A549 (cell line): Measurements from ENCODE around the gene WNT2B. TPM values are rescaled to one million over a fixed set of nuclear protein-coding genes. Genes with fewer than 3 reads are reported as not detected.

Experiments used
- ATAC-seq, 2 experiments: fragments of 200-7000 bp in 1 of 2; fragments of >200 bp in 1 of 2; cut with Nextera tagmentation in 1 of 2; cut with Tn5 transposase in 1 of 2; 3 replicates each; pipeline versions ENCODE4 v1.8.0 to v1.9.1; 2018 to 2020; ENCODE audit warnings: mild to moderate bottlenecking in 1 of 2, moderate library complexity in 1 of 2
- CTCF ChIA-PET: fragments of 300-600 bp; sonication (Branson Sonifier 250); formaldehyde crosslinking; extraction: SDS; loops from one replicate; lab custom pipeline; 2021; ENCODE audit warnings: antibody characterized with exemption, inconsistent platforms; lab: Yijun Ruan, JAX
- POLR2A ChIA-PET: fragments of 350-600 bp; formaldehyde crosslinking; extraction: SDS; loops from one replicate; lab custom pipeline; 2021; ENCODE audit warnings: antibody characterized with exemption, inconsistent platforms; lab: Yijun Ruan, JAX
- DNase-seq, 2 experiments: peaks; one replicate each; pipeline versions ENCODE4 v3.0.0 to v3.0.0-alpha.2; 2011 to 2016; ENCODE audit warnings: low read depth in 1 of 2, low spot score in 1 of 2
- FAIRE-seq: peaks from 2 replicates; lab custom pipeline; 2011; peaks lifted over from hg19 to GRCh38; lab: Jason Lieb, UNC
- H3K27ac ChIP-seq, 2 experiments: fragments of >200 bp; sonication (Bioruptor Twin); formaldehyde crosslinking; 3 replicates each; pipeline ENCODE4 v1.5.1; 2016 to 2017
- H3K4me1 ChIP-seq: fragments of >200 bp; sonication (Bioruptor Twin); formaldehyde crosslinking; 3 replicates; pipeline ENCODE4 v1.6.1; 2016
- H3K4me2 ChIP-seq: fragments of >200 bp; sonication (Bioruptor Twin); formaldehyde crosslinking; 3 replicates; pipeline ENCODE4 v1.6.1; 2016
- H3K4me3 ChIP-seq: fragments of >200 bp; sonication (Bioruptor Twin); formaldehyde crosslinking; 3 replicates; pipeline ENCODE4 v1.5.1; 2016
- H3K9me3 ChIP-seq: fragments of >200 bp; sonication (Bioruptor Twin); formaldehyde crosslinking; 3 replicates; pipeline ENCODE4 v1.6.1; 2016
- BHLHE40 ChIP-seq: IDR thresholded peaks from 2 replicates; pipeline ENCODE4 v1.6.1; 2012; ENCODE audit warnings: low read depth, low read length, inconsistent platforms
- CBX8 ChIP-seq: fragments of 200-600 bp; sonication (generic); IDR thresholded peaks from 2 replicates; pipeline ENCODE4 v1.6.1; 2016
- CHD2 ChIP-seq: fragments of 150-350 bp; IDR thresholded peaks from 2 replicates; pipeline ENCODE4 v1.6.1; 2014; ENCODE audit warnings: low read length; ENCODE audit not compliant: partially characterized antibody
- CHD4 ChIP-seq: fragments of 200-600 bp; sonication (generic); IDR thresholded peaks from 2 replicates; pipeline ENCODE4 v1.6.1; 2016; ENCODE audit warnings: antibody characterized with exemption, mild to moderate bottlenecking, borderline replicate concordance
- EHMT2 ChIP-seq: fragments of 200-600 bp; sonication (generic); IDR thresholded peaks from 2 replicates; pipeline ENCODE4 v1.6.1; 2016; ENCODE audit warnings: antibody characterized with exemption, low read depth, mild to moderate bottlenecking, moderate library complexity
- ESRRA ChIP-seq: fragments of 150-350 bp; IDR thresholded peaks from 2 replicates; pipeline ENCODE4 v1.6.1; 2014; ENCODE audit warnings: mild to moderate bottlenecking, low read length, borderline replicate concordance
- FOXS1 ChIP-seq: fragments of 250-450 bp; sonication (Bioruptor Pico); IDR thresholded peaks from 2 replicates; pipeline ENCODE4 v1.5.0; 2020; ENCODE audit warnings: mild to moderate bottlenecking, moderate library complexity
- GATA3 ChIP-seq: IDR thresholded peaks from 2 replicates; pipeline ENCODE4 v1.6.1; 2012; ENCODE audit warnings: borderline replicate concordance
- HOXB5 ChIP-seq: fragments of 250-450 bp; sonication (Bioruptor Pico); IDR thresholded peaks from 2 replicates; pipeline ENCODE4 v1.5.0; 2020; ENCODE audit warnings: mild to moderate bottlenecking, moderate library complexity
- KDM1A ChIP-seq: fragments of 200-600 bp; sonication (generic); IDR thresholded peaks from 2 replicates; pipeline ENCODE4 v1.6.1; 2016; ENCODE audit warnings: low read depth, mild to moderate bottlenecking
- KDM5A ChIP-seq: fragments of 200-600 bp; sonication (generic); IDR thresholded peaks from 2 replicates; pipeline ENCODE4 v1.6.1; 2016; ENCODE audit warnings: antibody characterized with exemption, mild to moderate bottlenecking
- NPAS2 ChIP-seq: fragments of 250-450 bp; sonication (Bioruptor Pico); IDR thresholded peaks from 2 replicates; pipeline ENCODE4 v1.8.0; 2022; ENCODE audit warnings: mild to moderate bottlenecking, moderate library complexity, borderline replicate concordance
- NR3C1 ChIP-seq: fragments of >200 bp; sonication (Bioruptor Twin); formaldehyde crosslinking; IDR thresholded peaks from 3 replicates; pipeline ENCODE4 v1.6.1; 2017
- RAD21 ChIP-seq, 2 experiments: fragments of >200 bp in 1 of 2; sonication (Bioruptor Twin) in 1 of 2; formaldehyde crosslinking in 1 of 2; IDR thresholded peaks in 1 of 2; conservative IDR thresholded peaks in 1 of 2; 2 replicates in 1 of 2; 3 replicates in 1 of 2; pipeline ENCODE4 v1.6.1; 2012 to 2018; ENCODE audit warnings: inconsistent platforms in 1 of 2
- RFX5 ChIP-seq: fragments of 450-650 bp; IDR thresholded peaks from 2 replicates; pipeline ENCODE4 v1.7.1; 2014; ENCODE audit warnings: antibody characterized with exemption, mild to moderate bottlenecking, moderate library complexity
- RNF2 ChIP-seq: fragments of 200-600 bp; sonication (generic); IDR thresholded peaks from 2 replicates; pipeline ENCODE4 v1.6.1; 2016; ENCODE audit warnings: low read depth, mild to moderate bottlenecking, antibody characterized with exemption, moderate library complexity, borderline replicate concordance
- SREBF2 ChIP-seq: fragments of 450-650 bp; IDR thresholded peaks from 2 replicates; pipeline ENCODE4 v1.6.1; 2014; ENCODE audit warnings: mild to moderate bottlenecking, moderate library complexity
- TFCP2L1 ChIP-seq: fragments of 250-450 bp; sonication (Bioruptor Pico); IDR thresholded peaks from 2 replicates; pipeline ENCODE4 v1.5.0; 2021; ENCODE audit warnings: mild to moderate bottlenecking
- TP53 ChIP-seq: fragments of 250-450 bp; sonication (Bioruptor Pico); IDR thresholded peaks from 2 replicates; pipeline ENCODE4 v1.5.0; 2021; ENCODE audit warnings: mild to moderate bottlenecking, moderate library complexity
- ZC3H11A ChIP-seq: fragments of 450-650 bp; IDR thresholded peaks from 2 replicates; pipeline ENCODE4 v1.6.1; 2014; ENCODE audit warnings: antibody characterized with exemption, mild to moderate bottlenecking
- ZFP36 ChIP-seq: fragments of 450-650 bp; IDR thresholded peaks from 2 replicates; pipeline ENCODE4 v1.6.1; 2014; ENCODE audit warnings: borderline replicate concordance; ENCODE audit not compliant: partially characterized antibody
- ZNF302 ChIP-seq: fragments of 250-450 bp; sonication (Bioruptor Pico); IDR thresholded peaks from 2 replicates; pipeline ENCODE4 v1.9.0; 2021; ENCODE audit warnings: inconsistent platforms, mild to moderate bottlenecking, moderate library complexity
- WGBS: methylation state at CpG from one replicate; pipeline ENCODE4 v1.1.6; 2017; ENCODE audit errors: missing lambda C conversion rate; 5-methylcytosine and 5-hydroxymethylcytosine counted together
- polyA plus RNA-seq, 4 experiments: library from polyadenylated mRNA; depleted of rRNA in 3 of 4; stranded (reverse); fragments of >200 nt; fragmentation: RNase III in 1 of 4; extraction: RNeasy Plus Mini Kit Qiagen cat#74134 plus additional on column Dnase treatment in 1 of 4; gene quantifications; 2 replicates in 3 of 4; 3 replicates in 1 of 4; pipeline ENCODE4 v1.2.3, GENCODE V29; 2011 to 2017
- TF ChIP-seq, protein P1 (sequence below): fragments of 200-600 bp; sonication (generic); IDR thresholded peaks from 2 replicates; pipeline ENCODE4 v1.6.1; 2016; ENCODE audit warnings: antibody characterized with exemption, mild to moderate bottlenecking, moderate library complexity
- TF ChIP-seq, protein P2 (sequence below): fragments of 250-450 bp; sonication (Bioruptor Pico); IDR thresholded peaks from 2 replicates; pipeline ENCODE4 v1.5.0; 2021; ENCODE audit warnings: mild to moderate bottlenecking, moderate library complexity, borderline replicate concordance
- TF ChIP-seq, protein P3 (sequence below): fragments of >200 bp; sonication (Bioruptor Twin); formaldehyde crosslinking; IDR thresholded peaks from 3 replicates; pipeline ENCODE4 v1.6.1; 2016
- TF ChIP-seq, protein P4 (sequence below): fragments of >200 bp; sonication (Bioruptor Twin); formaldehyde crosslinking; IDR thresholded peaks from 2 replicates; pipeline ENCODE4 v1.6.1; 2016
- TF ChIP-seq, protein P5 (sequence below): fragments of 150-350 bp; IDR thresholded peaks from 2 replicates; pipeline ENCODE4 v1.6.1; 2014; ENCODE audit warnings: low read depth, mild to moderate bottlenecking, low read length

WNT2B gene
- polyA plus RNA-seq, 2 of the 4 experiments (the other 2 are of a cell fraction), result 0.26 to 0.28 TPM

DNA sequence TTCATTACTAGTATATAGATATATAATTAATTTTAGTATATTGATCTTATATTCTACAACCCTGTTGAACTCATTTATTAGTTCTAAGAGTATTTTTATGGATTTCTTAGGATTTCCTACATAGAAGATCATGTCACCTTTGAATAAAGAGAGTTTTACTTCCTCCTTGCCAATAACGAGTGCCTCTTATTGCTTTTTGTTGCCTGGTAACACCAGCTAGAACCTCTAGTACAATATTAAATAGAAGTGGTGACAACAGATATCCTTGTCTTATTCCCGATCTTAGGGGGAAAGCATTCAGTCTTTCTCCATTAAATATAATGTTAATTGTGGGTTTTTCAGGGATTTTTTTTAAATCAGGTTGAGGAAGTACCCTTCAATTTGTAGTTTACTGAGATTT, 40.8 kb downstream of the WNT2B start:
- ChIA-PET CTCF (interaction anchor here (0.9 kb wide), 1 partner anchor 26 kb away, joined by 3 read pairs; no protein-coding TSS in a partner anchor), POLR2A (no interaction called here)
- Histone ChIP-seq H3K4me3 (no peak overlapping the region), H3K4me2 (no peak overlapping the region), H3K4me1 (peaks cover 13% of the 10 kb centered on the region), H3K27ac (no peak overlapping the region), H3K9me3 (no peaks in the 10 kb centered on the region)
- DNase-seq, result no peak
- no peak for FAIRE-seq
- no peak for TF ChIP-seq ZFP36
- no peak for TF ChIP-seq ZNF302 (CRISPR knock-in tag)
- no peak for TF ChIP-seq FOXS1 (CRISPR knock-in tag)
- TF ChIP-seq RAD21 (conservative IDR thresholded peaks at IDR 0.05 in 1 of 2, IDR thresholded peaks at IDR 0.05 in 1 of 2), result no peak
- TF ChIP-seq, protein P1, sequence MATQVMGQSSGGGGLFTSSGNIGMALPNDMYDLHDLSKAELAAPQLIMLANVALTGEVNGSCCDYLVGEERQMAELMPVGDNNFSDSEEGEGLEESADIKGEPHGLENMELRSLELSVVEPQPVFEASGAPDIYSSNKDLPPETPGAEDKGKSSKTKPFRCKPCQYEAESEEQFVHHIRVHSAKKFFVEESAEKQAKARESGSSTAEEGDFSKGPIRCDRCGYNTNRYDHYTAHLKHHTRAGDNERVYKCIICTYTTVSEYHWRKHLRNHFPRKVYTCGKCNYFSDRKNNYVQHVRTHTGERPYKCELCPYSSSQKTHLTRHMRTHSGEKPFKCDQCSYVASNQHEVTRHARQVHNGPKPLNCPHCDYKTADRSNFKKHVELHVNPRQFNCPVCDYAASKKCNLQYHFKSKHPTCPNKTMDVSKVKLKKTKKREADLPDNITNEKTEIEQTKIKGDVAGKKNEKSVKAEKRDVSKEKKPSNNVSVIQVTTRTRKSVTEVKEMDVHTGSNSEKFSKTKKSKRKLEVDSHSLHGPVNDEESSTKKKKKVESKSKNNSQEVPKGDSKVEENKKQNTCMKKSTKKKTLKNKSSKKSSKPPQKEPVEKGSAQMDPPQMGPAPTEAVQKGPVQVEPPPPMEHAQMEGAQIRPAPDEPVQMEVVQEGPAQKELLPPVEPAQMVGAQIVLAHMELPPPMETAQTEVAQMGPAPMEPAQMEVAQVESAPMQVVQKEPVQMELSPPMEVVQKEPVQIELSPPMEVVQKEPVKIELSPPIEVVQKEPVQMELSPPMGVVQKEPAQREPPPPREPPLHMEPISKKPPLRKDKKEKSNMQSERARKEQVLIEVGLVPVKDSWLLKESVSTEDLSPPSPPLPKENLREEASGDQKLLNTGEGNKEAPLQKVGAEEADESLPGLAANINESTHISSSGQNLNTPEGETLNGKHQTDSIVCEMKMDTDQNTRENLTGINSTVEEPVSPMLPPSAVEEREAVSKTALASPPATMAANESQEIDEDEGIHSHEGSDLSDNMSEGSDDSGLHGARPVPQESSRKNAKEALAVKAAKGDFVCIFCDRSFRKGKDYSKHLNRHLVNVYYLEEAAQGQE, result no peak
- TF ChIP-seq ZC3H11A, result no peak
- TF ChIP-seq ESRRA, result no peak
- no peak for TF ChIP-seq SREBF2
- no peak for TF ChIP-seq TFCP2L1 (CRISPR knock-in tag)
- TF ChIP-seq, protein P2, sequence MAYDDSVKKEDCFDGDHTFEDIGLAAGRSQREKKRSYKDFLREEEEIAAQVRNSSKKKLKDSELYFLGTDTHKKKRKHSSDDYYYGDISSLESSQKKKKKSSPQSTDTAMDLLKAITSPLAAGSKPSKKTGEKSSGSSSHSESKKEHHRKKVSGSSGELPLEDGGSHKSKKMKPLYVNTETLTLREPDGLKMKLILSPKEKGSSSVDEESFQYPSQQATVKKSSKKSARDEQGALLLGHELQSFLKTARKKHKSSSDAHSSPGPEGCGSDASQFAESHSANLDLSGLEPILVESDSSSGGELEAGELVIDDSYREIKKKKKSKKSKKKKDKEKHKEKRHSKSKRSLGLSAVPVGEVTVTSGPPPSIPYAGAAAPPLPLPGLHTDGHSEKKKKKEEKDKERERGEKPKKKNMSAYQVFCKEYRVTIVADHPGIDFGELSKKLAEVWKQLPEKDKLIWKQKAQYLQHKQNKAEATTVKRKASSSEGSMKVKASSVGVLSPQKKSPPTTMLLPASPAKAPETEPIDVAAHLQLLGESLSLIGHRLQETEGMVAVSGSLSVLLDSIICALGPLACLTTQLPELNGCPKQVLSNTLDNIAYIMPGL, result no peak
- no peak for TF ChIP-seq TP53 (CRISPR knock-in tag)
- TF ChIP-seq NR3C1, result no peak
- no peak for TF ChIP-seq BHLHE40
- TF ChIP-seq, protein P3, sequence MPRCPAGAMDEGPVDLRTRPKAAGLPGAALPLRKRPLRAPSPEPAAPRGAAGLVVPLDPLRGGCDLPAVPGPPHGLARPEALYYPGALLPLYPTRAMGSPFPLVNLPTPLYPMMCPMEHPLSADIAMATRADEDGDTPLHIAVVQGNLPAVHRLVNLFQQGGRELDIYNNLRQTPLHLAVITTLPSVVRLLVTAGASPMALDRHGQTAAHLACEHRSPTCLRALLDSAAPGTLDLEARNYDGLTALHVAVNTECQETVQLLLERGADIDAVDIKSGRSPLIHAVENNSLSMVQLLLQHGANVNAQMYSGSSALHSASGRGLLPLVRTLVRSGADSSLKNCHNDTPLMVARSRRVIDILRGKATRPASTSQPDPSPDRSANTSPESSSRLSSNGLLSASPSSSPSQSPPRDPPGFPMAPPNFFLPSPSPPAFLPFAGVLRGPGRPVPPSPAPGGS, result no peak
- TF ChIP-seq RNF2, result no peak
- 83% methylated on average over 2 of the region's 2 CpGs for WGBS
- no peak for ATAC-seq

GRCh38 chr1:112554411-112554810, 45.6 kb downstream of the WNT2B start:
- POLR2A ChIA-PET, result no interaction called here
- Histone ChIP-seq H3K9me3 (no peaks in the 10 kb centered on the region), H3K4me3 (no peak overlapping the region), H3K27ac (no peak overlapping the region), H3K4me1 (peaks cover 9% of the 10 kb centered on the region), H3K4me2 (no peak overlapping the region)
- no peak for DNase-seq
- CTCF ChIA-PET, result no interaction called here
- ATAC-seq, result no peak
- no peak for FAIRE-seq
- TF ChIP-seq NPAS2 (CRISPR knock-in tag), result no peak
- no peak for TF ChIP-seq HOXB5 (CRISPR knock-in tag)
- no peak for TF ChIP-seq CBX8
- TF ChIP-seq KDM1A, result no peak
- no peak for TF ChIP-seq GATA3
- TF ChIP-seq RFX5, result no peak
- TF ChIP-seq KDM5A, result no peak
- no peak for TF ChIP-seq NR3C1
- TF ChIP-seq SREBF2, result no peak
- TF ChIP-seq ZC3H11A, result no peak
- TF ChIP-seq CHD4, result no peak
- TF ChIP-seq, protein P4, sequence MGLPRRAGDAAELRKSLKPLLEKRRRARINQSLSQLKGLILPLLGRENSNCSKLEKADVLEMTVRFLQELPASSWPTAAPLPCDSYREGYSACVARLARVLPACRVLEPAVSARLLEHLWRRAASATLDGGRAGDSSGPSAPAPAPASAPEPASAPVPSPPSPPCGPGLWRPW, result no peak
- TF ChIP-seq, protein P5, sequence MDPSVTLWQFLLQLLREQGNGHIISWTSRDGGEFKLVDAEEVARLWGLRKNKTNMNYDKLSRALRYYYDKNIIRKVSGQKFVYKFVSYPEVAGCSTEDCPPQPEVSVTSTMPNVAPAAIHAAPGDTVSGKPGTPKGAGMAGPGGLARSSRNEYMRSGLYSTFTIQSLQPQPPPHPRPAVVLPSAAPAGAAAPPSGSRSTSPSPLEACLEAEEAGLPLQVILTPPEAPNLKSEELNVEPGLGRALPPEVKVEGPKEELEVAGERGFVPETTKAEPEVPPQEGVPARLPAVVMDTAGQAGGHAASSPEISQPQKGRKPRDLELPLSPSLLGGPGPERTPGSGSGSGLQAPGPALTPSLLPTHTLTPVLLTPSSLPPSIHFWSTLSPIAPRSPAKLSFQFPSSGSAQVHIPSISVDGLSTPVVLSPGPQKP, result no peak
- no peak for TF ChIP-seq EHMT2
- no peak for TF ChIP-seq CHD2
- TF ChIP-seq, protein P2, result no peak
